IMR-90 (cell line): ENCODE measurements around the gene TENT5A. TPM values are rescaled to one million over a fixed set of nuclear protein-coding genes. Genes with fewer than 3 reads are reported as not detected.

Experiments
- ATAC-seq: fragments of 200-7000 bp; cut with Tn5 transposase; 2 replicates; pipeline ENCODE4 v1.9.1; 2020; ENCODE audit warnings: low read depth, mild to moderate bottlenecking, moderate library complexity
- BruUV-seq: library from RNA; stranded (reverse); fragments of 400-500 nt; replicated peaks from 2 replicates; lab custom pipeline; 2021; lab: Mats Ljungman, UMichigan
- CTCF ChIA-PET: fragments of 300-600 bp; formaldehyde crosslinking; extraction: SDS; loops from one replicate; lab custom pipeline; 2021; ENCODE audit warnings: antibody characterized with exemption; lab: Yijun Ruan, JAX
- POLR2A ChIA-PET: fragments of 300-600 bp; sonication (Branson Sonifier 250); formaldehyde crosslinking; loops from one replicate; lab custom pipeline; 2022; ENCODE audit warnings: antibody characterized with exemption; ENCODE audit not compliant: unreplicated experiment; lab: Charles Lee
- DNase-seq: peaks from one replicate; pipeline ENCODE4 v3.0.0; 2013
- H2AFZ ChIP-seq: replicated peaks from 2 replicates; pipeline ENCODE3; 2013; ENCODE audit warnings: low read length, mild to moderate bottlenecking; ENCODE audit not compliant: poor library complexity
- H2AK5ac ChIP-seq: 2 replicates; pipeline ENCODE4 v1.6.1; 2013; ENCODE audit warnings: low read depth, low read length, inconsistent platforms
- H2AK9ac ChIP-seq: replicated peaks from 2 replicates; pipeline ENCODE3; 2013; ENCODE audit warnings: mild to moderate bottlenecking, low read depth, low read length, moderate library complexity; ENCODE audit not compliant: poor library complexity
- H2BK120ac ChIP-seq: 2 replicates; pipeline ENCODE4 v1.6.1; 2013; ENCODE audit warnings: low read depth, low read length, inconsistent platforms
- H2BK15ac ChIP-seq: 3 replicates; pipeline ENCODE4 v1.6.1; 2013; ENCODE audit warnings: low read depth, low read length, inconsistent platforms
- H2BK20ac ChIP-seq: 2 replicates; pipeline ENCODE4 v1.6.1; 2013; ENCODE audit warnings: low read depth, mild to moderate bottlenecking, inconsistent platforms, low read length, moderate library complexity
- H2BK5ac ChIP-seq: 2 replicates; pipeline ENCODE4 v1.6.1; 2013; ENCODE audit warnings: mild to moderate bottlenecking, low read depth, low read length, inconsistent platforms; ENCODE audit not compliant: poor library complexity, severe bottlenecking
- H3K14ac ChIP-seq: replicated peaks from 2 replicates; pipeline ENCODE4 v1.6.1; 2013; ENCODE audit warnings: low read depth, low read length, inconsistent platforms
- H3K18ac ChIP-seq: 2 replicates; pipeline ENCODE4 v1.6.1; 2013; ENCODE audit warnings: low read depth, low read length, control low read depth
- H3K23ac ChIP-seq: 2 replicates; pipeline ENCODE4 v1.6.1; 2013; ENCODE audit warnings: low read depth, low read length, inconsistent platforms
- H3K27ac ChIP-seq: 2 replicates; pipeline ENCODE4 v1.5.1; 2013; ENCODE audit warnings: mild to moderate bottlenecking, control low read depth, low read length; ENCODE audit not compliant: insufficient read depth
- H3K27me3 ChIP-seq: 2 replicates; pipeline ENCODE4 v1.6.1; 2013; ENCODE audit warnings: low read length; ENCODE audit not compliant: control insufficient read depth, insufficient read depth
- H3K36me3 ChIP-seq: 2 replicates; pipeline ENCODE4 v1.6.1; 2013; ENCODE audit warnings: low read length, mixed read lengths; ENCODE audit not compliant: control insufficient read depth, insufficient read depth
- H3K4ac ChIP-seq: 2 replicates; pipeline ENCODE4 v1.6.1; 2013; ENCODE audit warnings: low read depth, low read length, inconsistent platforms
- H3K4me1 ChIP-seq: 2 replicates; pipeline ENCODE4 v1.6.1; 2013; ENCODE audit warnings: low read length, mixed read lengths; ENCODE audit not compliant: control insufficient read depth, insufficient read depth
- H3K4me2 ChIP-seq: 2 replicates; pipeline ENCODE4 v1.6.1; 2013; ENCODE audit warnings: low read depth, mild to moderate bottlenecking, control low read depth, low read length, moderate library complexity
- H3K4me3 ChIP-seq: 2 replicates; pipeline ENCODE4 v1.5.1; 2013; ENCODE audit warnings: low read depth, mild to moderate bottlenecking, control low read depth, low read length, moderate library complexity; ENCODE audit not compliant: insufficient read depth
- H3K56ac ChIP-seq: 2 replicates; pipeline ENCODE4 v1.6.1; 2013; ENCODE audit warnings: low read length, inconsistent platforms; ENCODE audit not compliant: insufficient read depth; ENCODE audit errors: extremely low read depth
- H3K79me1 ChIP-seq, 2 experiments: 2 replicates each; pipeline ENCODE4 v1.6.1; 2013; ENCODE audit warnings: low read length in 2 of 2, inconsistent platforms in 1 of 2, low read depth in 1 of 2
- H3K9ac ChIP-seq: 2 replicates; pipeline ENCODE4 v1.6.1; 2013; ENCODE audit warnings: low read depth, low read length, control low read depth
- H3K9me1 ChIP-seq: 2 replicates; pipeline ENCODE4 v1.6.1; 2013; ENCODE audit warnings: low read length, inconsistent platforms; ENCODE audit not compliant: insufficient read depth
- H3K9me3 ChIP-seq: 2 replicates; pipeline ENCODE4 v1.6.1; 2013; ENCODE audit warnings: low read length; ENCODE audit not compliant: control insufficient read depth, insufficient read depth
- H4K20me1 ChIP-seq: 2 replicates; pipeline ENCODE4 v1.6.1; 2013; ENCODE audit warnings: low read length, inconsistent platforms; ENCODE audit not compliant: insufficient read depth
- H4K5ac ChIP-seq: 2 replicates; pipeline ENCODE4 v1.6.1; 2013; ENCODE audit warnings: mild to moderate bottlenecking, low read depth, low read length, control low read depth
- H4K8ac ChIP-seq, 2 experiments: 2 replicates each; pipeline ENCODE4 v1.6.1; 2013; ENCODE audit warnings: low read depth in 2 of 2, low read length in 2 of 2, control low read depth in 1 of 2, inconsistent platforms in 1 of 2
- H4K91ac ChIP-seq: 2 replicates; pipeline ENCODE4 v1.6.1; 2013; ENCODE audit warnings: low read depth, low read length, inconsistent platforms; ENCODE audit not compliant: insufficient read depth
- BHLHE40 ChIP-seq: fragments of 150-350 bp; IDR thresholded peaks from 2 replicates; pipeline ENCODE4 v1.6.1; 2016; ENCODE audit warnings: mild to moderate bottlenecking, low read depth, low read length
- ELK1 ChIP-seq: fragments of 150-350 bp; IDR thresholded peaks from 2 replicates; pipeline ENCODE4 v1.6.1; 2016; ENCODE audit warnings: low read depth, mild to moderate bottlenecking, low read length, moderate library complexity, borderline replicate concordance
- MAZ ChIP-seq: IDR thresholded peaks from 2 replicates; pipeline ENCODE4 v1.6.1; 2012; ENCODE audit warnings: low read depth, mild to moderate bottlenecking, low read length, improper control_type of control experiment, moderate library complexity, borderline replicate concordance
- NFE2L2 ChIP-seq: fragments of 150-350 bp; IDR thresholded peaks from 2 replicates; pipeline ENCODE4 v1.6.1; 2016; ENCODE audit warnings: low read depth, mild to moderate bottlenecking, low read length
- USF2 ChIP-seq: fragments of 150-350 bp; IDR thresholded peaks from 2 replicates; pipeline ENCODE4 v1.6.1; 2017; ENCODE audit warnings: mild to moderate bottlenecking, antibody characterized with exemption, low read length, low read depth
- WGBS, 2 experiments: methylation state at CpG; one replicate each; pipeline versions ENCODE4 v1.1.5 to v1.1.7; 2013; ENCODE audit warnings: missing lambda C conversion rate in 2 of 2; ENCODE audit not compliant: insufficient read length in 1 of 2; ENCODE audit errors: extremely low coverage in 2 of 2; 5-methylcytosine and 5-hydroxymethylcytosine counted together
- dilution Hi-C: fragments of 300-500 bp; cut with HindIII; formaldehyde crosslinking; loops from one replicate; pipeline ENCODE4 v1.14.3; 2018; ENCODE audit warnings: low sequenced_read_pairs; ENCODE audit not compliant: unreplicated experiment
- in situ Hi-C: fragments of 300-500 bp; cut with MboI; formaldehyde crosslinking; loops from 3 replicates; pipeline ENCODE4 v1.14.3; 2019; ENCODE audit warnings: low sequenced_read_pairs, inconsistent platforms, mixed read lengths
- intact Hi-C: fragments of 100-400 bp; cut with micrococcal nuclease; formaldehyde crosslinking; loops from 2 replicates; pipeline ENCODE4 v1.10.0; 2022
- polyA plus RNA-seq, 3 experiments: library from polyadenylated mRNA; depleted of rRNA; stranded (reverse); fragments of >200 nt; gene quantifications; 2 replicates each; pipeline ENCODE4 v1.2.3, GENCODE V29; 2012; ENCODE audit warnings: low replicate concordance in 1 of 3
- total RNA-seq: library from RNA; depleted of rRNA; stranded (reverse); fragments of >200 nt; gene quantifications from 2 replicates; pipeline ENCODE4 v1.2.3, GENCODE V29; 2012

Gene TENT5A
- total and polyA plus RNA-seq, 2 of the 4 experiments (the other 2 are of a cell fraction): 3.5 to 10.8 TPM

GRCh38 chr6:81750681-81751387 is 1.6 kb downstream of the TENT5A start (continued):
- TF ChIP-seq MAZ: no peak

GRCh38 chr6:81750200-81750599 is 2.3 kb downstream of the TENT5A start:
- dilution Hi-C loops (no loop called here), intact Hi-C loops (loop anchor here (2.0 to 10.0 kb wide), 9 partner anchors 187 to 1615 kb away; no protein-coding TSS in a partner anchor), in situ Hi-C loops (loop anchor here (10.0 to 25.0 kb wide), 3 partner anchors 1145 to 1613 kb away; no protein-coding TSS in a partner anchor)
- Histone ChIP-seq H2BK20ac (no peak overlapping the region), H3K4me2 (peak overlapping the region; percentile 83), H4K91ac (no peak overlapping the region), H3K18ac (no peak overlapping the region), H3K14ac (peak overlapping the region; percentile 44; the same call in 1 of the 2 replicates), H3K56ac (no peak overlapping the region), H4K20me1 (peaks cover 20% of the 10 kb centered on the region; the same call in 1 of the 2 replicates), H2BK5ac (no peak overlapping the region), H2BK120ac (no peak overlapping the region), H3K4me1 (peaks cover 12% of the 10 kb centered on the region), H3K27ac (no peak overlapping the region), H4K8ac (no peak overlapping the region), H3K36me3 (peaks cover 15% of the 10 kb centered on the region), H2AFZ (no peak overlapping the region), H3K9me1 (peaks cover 9% of the 10 kb centered on the region), H3K79me1 (peaks cover 18 to 46% of the 10 kb centered on the region in 2 experiments), H3K23ac (peak overlapping the region; percentile 64; the same call in 1 of the 2 replicates), H3K4me3 (peak overlapping the region; percentile 92; the same call in 1 of the 2 replicates), H2AK9ac (no peak overlapping the region), H2AK5ac (no peak overlapping the region), H3K9ac (peak overlapping the region; percentile 87; the same call in 1 of the 2 replicates), H3K27me3 (no peaks in the 10 kb centered on the region), H3K4ac (0 out of 2 replicates have a peak overlapping the region, but pooled peaks have one; percentile 16), H2BK15ac (no peak overlapping the region), H3K9me3 (no peaks in the 10 kb centered on the region), H4K5ac (no peak overlapping the region)
- DNase-seq: no peak
- no peak for ATAC-seq
- ChIA-PET CTCF (no interaction called here), POLR2A (no interaction called here)
- BruUV-seq: no TSS peak
- no CpG with 5 or more reads among the region's 5 CpGs for WGBS, 2 experiments
- TF ChIP-seq NFE2L2: no peak
- TF ChIP-seq USF2: no peak
- no peak for TF ChIP-seq ELK1
- TF ChIP-seq BHLHE40: no peak
